ENCODE data around the gene CCK.

Gene CCK

GRCh38 chr3:42269647-42270046 is 3.7 kb upstream of the CCK start:
- no peak for DNase-seq (ENCODE audit: low read depth in 2 of 2)

GRCh38 chr3:42267878-42268277 is 1.9 kb upstream of the CCK start:
- no peak for DNase-seq (ENCODE audit: low read depth in 2 of 2)

- DNase-seq (ENCODE audit: low read depth in 2 of 2) = no peak
These were observed 660 bp downstream of the CCK start for GRCh38 chr3:42265059-42265991.

- DNase-seq (ENCODE audit: low read depth in 2 of 2) = peak in 1 of 2 donors; percentile 9
These were observed 1.5 kb downstream of the CCK start for GRCh38 chr3:42264399-42265058.

- DNase-seq (ENCODE audit: low read depth in 2 of 2) = no peak
These were observed 2.3 kb downstream of the CCK start for GRCh38 chr3:42263354-42264346.

- no peak for DNase-seq (ENCODE audit: low read depth in 2 of 2)
These were observed 3.5 kb downstream of the CCK start for GRCh38 chr3:42262525-42262924.

- DNase-seq (ENCODE audit: low read depth in 2 of 2) = no peak
These were observed 9.0 kb downstream of the CCK start for GRCh38 chr3:42257007-42257406.

GRCh38 chr3:42256135-42256819 is 9.7 kb downstream of the CCK start:
- no peak for DNase-seq (ENCODE audit: low read depth in 2 of 2)

- DNase-seq (ENCODE audit: low read depth in 2 of 2) = no peak
These were observed 11.4 kb downstream of the CCK start for GRCh38 chr3:42254566-42254965.

GRCh38 chr3:42250761-42251160 is 15.2 kb downstream of the CCK start:
- no peak for DNase-seq (ENCODE audit: low read depth in 2 of 2)

GRCh38 chr3:42247576-42248027 is 18.4 kb downstream of the CCK start:
- DNase-seq (ENCODE audit: low read depth in 2 of 2) = peak; percentile 44 to 53

GRCh38 chr3:42246091-42246490 is 19.9 kb downstream of the CCK start:
- no peak for DNase-seq (ENCODE audit: low read depth in 2 of 2)

- no peak for DNase-seq (ENCODE audit: low read depth in 2 of 2)
These were observed 29.4 kb downstream of the CCK start for GRCh38 chr3:42236611-42237010.

- DNase-seq (ENCODE audit: low read depth in 2 of 2) = no peak
These were observed 30.5 kb downstream of the CCK start for GRCh38 chr3:42235532-42235931.

- no peak for DNase-seq (ENCODE audit: low read depth in 2 of 2)
These were observed 35.1 kb downstream of the CCK start for GRCh38 chr3:42230860-42231259.

- DNase-seq (ENCODE audit: low read depth in 2 of 2) = no peak
These were observed 35.9 kb downstream of the CCK start for GRCh38 chr3:42229942-42230688.

- DNase-seq (ENCODE audit: low read depth in 2 of 2) = no peak
These were observed 36.6 kb downstream of the CCK start for GRCh38 chr3:42229266-42229941.

GRCh38 chr3:42228796-42229195 is 37.2 kb downstream of the CCK start:
- DNase-seq (ENCODE audit: low read depth in 2 of 2) = no peak

GRCh38 chr3:42226470-42227425 is 39.2 kb downstream of the CCK start:
- DNase-seq (ENCODE audit: low read depth in 2 of 2) = no peak
